ENCODE results near the gene OR13C9. TPM values are rescaled to one million over a fixed set of nuclear protein-coding genes. Genes with fewer than 3 reads are reported as not detected.
"Not testable (repeated sequence)": the region's sequence is repeated elsewhere in the genome, so short reads cannot be mapped to it uniquely, and the experiment has no call there.

Gene OR13C9
- total and polyA plus RNA-seq, 2 donors (not counting 3 experiments of a cell fraction or from before 2014, with no cell fraction given) = not detected

GRCh38 chr9:104606152-104606551, 11.9 kb downstream of the OR13C9 start:
- intact Hi-C loops (cut with micrococcal nuclease) (no loop called here), dilution Hi-C loops (cut with MboI; ENCODE audit: extremely low pct_ligation_motif_present, low sequenced_read_pairs) (no loop called here)
- CTCF ChIA-PET = no interaction called here

GRCh38 chr9:104605527-104605926, 12.5 kb downstream of the OR13C9 start, which contains the start of gene OR13C2:
OR13C2 (minus strand) TSS chr9:104605627; CDS start chr9:104605627, 0 bp downstream.
- H4K20me1 ChIP-seq (replicated peaks; ENCODE audit: control insufficient read depth, extremely low read depth, insufficient read depth, low read length); H3K9ac ChIP-seq (replicated peaks; ENCODE audit: extremely low read depth, insufficient read depth, low read length); intact Hi-C loops (cut with micrococcal nuclease); FAIRE-seq; H3K27ac ChIP-seq (ENCODE audit: insufficient read depth, low read depth, low read length); BruUV-seq (replicated peaks); H3K9me3 ChIP-seq (replicated peaks; ENCODE audit: control insufficient read depth, insufficient read depth, low read length); H3K27me3 ChIP-seq (ENCODE audit: control insufficient read depth in 2 of 2, insufficient read depth in 2 of 2, low read length in 2 of 2); POLR2A ChIA-PET; H3K9me1 ChIP-seq (replicated peaks; ENCODE audit: control insufficient read depth, extremely low read depth, insufficient read depth, low read length); H3K4me1 ChIP-seq (ENCODE audit: control insufficient read depth, extremely low read depth, insufficient read depth, low read length); H3K4me3 ChIP-seq (replicated peaks in 1 of 3; ENCODE audit: insufficient read depth in 1 of 3, low read depth in 1 of 3, low read length in 3 of 3); DNase-seq (ENCODE audit: low read depth, low spot score); CTCF ChIA-PET; H3K36me3 ChIP-seq (ENCODE audit: control insufficient read depth in 2 of 2, extremely low read depth in 1 of 2, insufficient read depth in 2 of 2, low read length in 2 of 2); dilution Hi-C loops (cut with MboI; ENCODE audit: extremely low pct_ligation_motif_present, low sequenced_read_pairs); H2AFZ ChIP-seq (ENCODE audit: low read depth, low read length); H3K79me2 ChIP-seq (ENCODE audit: control insufficient read depth, insufficient read depth, low read length); H3K4me2 ChIP-seq (ENCODE audit: insufficient read depth, low read length): not testable (repeated sequence)

More at GRCh38 chr9:104606152-104606551, 11.9 kb downstream of the OR13C9 start:
- no peaks in the 10 kb centered on the region for H3K9me1 ChIP-seq (replicated peaks; ENCODE audit: control insufficient read depth, extremely low read depth, insufficient read depth, low read length)
- no peak overlapping the region for H3K4me2 ChIP-seq (ENCODE audit: insufficient read depth, low read length)
- no peaks in the 10 kb centered on the region for H3K27me3 ChIP-seq (ENCODE audit: control insufficient read depth in 2 of 2, insufficient read depth in 2 of 2, low read length in 2 of 2)
- TF ChIP-seq JUN (IDR thresholded peaks at IDR 0.05; ENCODE audit: borderline replicate concordance, insufficient read depth, insufficient read length, low read depth) (no peak), POLR2A (IDR thresholded peaks at IDR 0.05; ENCODE audit: low read depth, low read length) (no peak), MAX (IDR thresholded peaks at IDR 0.05; ENCODE audit: insufficient read depth, insufficient read length) (no peak), MYC (IDR thresholded peaks at IDR 0.05; ENCODE audit: low read depth, low read length) (no peak), POLR2AphosphoS5 (IDR thresholded peaks at IDR 0.05; ENCODE audit: insufficient read depth, low read depth, low read length) (no peak), EZH2 (IDR thresholded peaks at IDR 0.05; ENCODE audit: borderline replicate concordance, low read depth, low read length, severe bottlenecking) (no peak), FOS (IDR thresholded peaks at IDR 0.05; ENCODE audit: borderline replicate concordance, insufficient read depth, low read length) (no peak), CTCF (IDR thresholded peaks at IDR 0.05; ENCODE audit: extremely low read depth in 1 of 2, insufficient read depth in 1 of 2, low read depth in 1 of 2, low read length in 2 of 2) (no peak), GATA2 (IDR thresholded peaks at IDR 0.05; ENCODE audit: insufficient read depth, insufficient read length, low read depth, low read length) (no peak)
- FAIRE-seq (no peak), DNase-seq (ENCODE audit: low read depth, low spot score) (no peak)
- no peak overlapping the region for H3K4me3 ChIP-seq (replicated peaks in 1 of 3; ENCODE audit: insufficient read depth in 1 of 3, low read depth in 1 of 3, low read length in 3 of 3)
- no peaks in the 10 kb centered on the region for H3K9me3 ChIP-seq (replicated peaks; ENCODE audit: control insufficient read depth, insufficient read depth, low read length)
- H2AFZ ChIP-seq (ENCODE audit: low read depth, low read length) = no peak overlapping the region
- POLR2A ChIA-PET = no interaction called here
- H3K9ac ChIP-seq (replicated peaks; ENCODE audit: extremely low read depth, insufficient read depth, low read length) = no peak overlapping the region
- H3K27ac ChIP-seq (ENCODE audit: insufficient read depth, low read depth, low read length) = no peak overlapping the region
- H3K36me3 ChIP-seq (ENCODE audit: control insufficient read depth in 2 of 2, extremely low read depth in 1 of 2, insufficient read depth in 2 of 2, low read length in 2 of 2) = no peaks in the 10 kb centered on the region
- H3K79me2 ChIP-seq (ENCODE audit: control insufficient read depth, insufficient read depth, low read length) = no peaks in the 10 kb centered on the region
- BruUV-seq (replicated peaks) = no TSS peak
- no peaks in the 10 kb centered on the region for H3K4me1 ChIP-seq (ENCODE audit: control insufficient read depth, extremely low read depth, insufficient read depth, low read length)
- no peaks in the 10 kb centered on the region for H4K20me1 ChIP-seq (replicated peaks; ENCODE audit: control insufficient read depth, extremely low read depth, insufficient read depth, low read length)

Data from endothelial cell of umbilical vein (primary cell).